ENCODE measurements around the gene HBEGF.

The HBEGF gene

GRCh38 chr5:140324617-140325241 lies 21.7 kb downstream of the HBEGF start:
- DNase-seq (ENCODE audit: low read depth), result no peak
- no peak overlapping the region for H3K4me3 ChIP-seq (ENCODE audit: low read length)
- TF ChIP-seq, protein P1, sequence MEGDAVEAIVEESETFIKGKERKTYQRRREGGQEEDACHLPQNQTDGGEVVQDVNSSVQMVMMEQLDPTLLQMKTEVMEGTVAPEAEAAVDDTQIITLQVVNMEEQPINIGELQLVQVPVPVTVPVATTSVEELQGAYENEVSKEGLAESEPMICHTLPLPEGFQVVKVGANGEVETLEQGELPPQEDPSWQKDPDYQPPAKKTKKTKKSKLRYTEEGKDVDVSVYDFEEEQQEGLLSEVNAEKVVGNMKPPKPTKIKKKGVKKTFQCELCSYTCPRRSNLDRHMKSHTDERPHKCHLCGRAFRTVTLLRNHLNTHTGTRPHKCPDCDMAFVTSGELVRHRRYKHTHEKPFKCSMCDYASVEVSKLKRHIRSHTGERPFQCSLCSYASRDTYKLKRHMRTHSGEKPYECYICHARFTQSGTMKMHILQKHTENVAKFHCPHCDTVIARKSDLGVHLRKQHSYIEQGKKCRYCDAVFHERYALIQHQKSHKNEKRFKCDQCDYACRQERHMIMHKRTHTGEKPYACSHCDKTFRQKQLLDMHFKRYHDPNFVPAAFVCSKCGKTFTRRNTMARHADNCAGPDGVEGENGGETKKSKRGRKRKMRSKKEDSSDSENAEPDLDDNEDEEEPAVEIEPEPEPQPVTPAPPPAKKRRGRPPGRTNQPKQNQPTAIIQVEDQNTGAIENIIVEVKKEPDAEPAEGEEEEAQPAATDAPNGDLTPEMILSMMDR (conservative IDR thresholded peaks at IDR 0.05; ENCODE audit: low read depth, low read length), result no peak

DNA sequence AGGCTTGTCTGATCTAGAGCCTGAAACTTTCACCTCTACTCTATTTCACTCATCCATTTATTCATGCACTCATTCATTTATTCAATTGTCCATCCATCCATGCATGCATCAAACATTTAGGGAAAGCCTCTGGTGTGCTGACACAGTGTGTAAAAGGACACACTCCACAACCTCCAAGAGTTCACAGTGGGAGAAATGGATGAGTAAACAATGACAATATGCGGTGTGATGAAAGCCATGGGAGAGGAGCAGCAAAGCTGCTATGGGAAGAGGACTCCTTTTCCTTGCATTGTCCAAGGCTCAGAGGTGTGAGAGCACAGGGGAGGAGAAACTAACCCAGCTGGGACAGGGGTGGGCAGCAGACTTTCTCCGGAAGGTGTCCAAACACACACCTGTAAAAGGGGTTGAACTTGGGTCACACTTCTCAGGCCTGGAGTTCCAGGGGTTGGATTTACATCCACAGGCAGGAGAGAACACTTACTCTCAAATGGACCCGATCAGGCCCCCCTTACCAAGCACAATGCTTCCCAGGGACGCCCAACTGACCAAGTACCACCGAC lies 22.3 kb downstream of the HBEGF start:
- H3K4me3 ChIP-seq (ENCODE audit: low read length), result no peak overlapping the region
- TF ChIP-seq, protein P1 (conservative IDR thresholded peaks at IDR 0.05; ENCODE audit: low read depth, low read length), result no peak
- DNase-seq (ENCODE audit: low read depth), result no peak

- peak; percentile 88 for DNase-seq (ENCODE audit: low read depth)
- H3K4me3 ChIP-seq (ENCODE audit: low read length), result peak overlapping the region; percentile 1
- TF ChIP-seq, protein P1 (conservative IDR thresholded peaks at IDR 0.05; ENCODE audit: low read depth, low read length), result no peak
These were observed 23.4 kb downstream of the HBEGF start for GRCh38 chr5:140322751-140323731.

DNA sequence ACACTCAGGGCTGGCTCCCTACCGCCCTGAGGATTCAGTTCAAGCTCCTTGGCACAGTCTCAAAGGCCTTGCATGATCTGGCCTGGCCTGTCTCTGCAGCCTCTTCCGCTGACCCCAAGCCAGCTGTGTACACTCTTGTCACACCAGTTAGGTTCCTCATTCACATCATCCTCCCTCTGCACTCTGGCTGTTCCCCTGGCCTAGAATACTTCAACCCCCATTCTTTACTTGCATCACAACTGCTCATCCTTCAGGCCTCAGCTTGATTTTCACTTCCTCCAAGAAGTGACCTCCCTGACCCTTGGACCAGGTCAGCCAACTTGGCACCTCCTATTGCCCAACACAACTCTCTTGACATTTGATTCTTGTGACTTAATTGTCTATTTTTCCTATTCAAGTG lies 24.6 kb downstream of the HBEGF start:
- no peak overlapping the region for H3K4me3 ChIP-seq (ENCODE audit: low read length)
- no peak for DNase-seq (ENCODE audit: low read depth)
- TF ChIP-seq, protein P1 (conservative IDR thresholded peaks at IDR 0.05; ENCODE audit: low read depth, low read length), result no peak

GRCh38 chr5:140319833-140320232 lies 26.6 kb downstream of the HBEGF start:
- TF ChIP-seq, protein P1 (conservative IDR thresholded peaks at IDR 0.05; ENCODE audit: low read depth, low read length), result no peak
- no peak for DNase-seq (ENCODE audit: low read depth)
- H3K4me3 ChIP-seq (ENCODE audit: low read length), result no peak overlapping the region

- DNase-seq (ENCODE audit: low read depth), result no peak
- no peak overlapping the region for H3K4me3 ChIP-seq (ENCODE audit: low read length)
- TF ChIP-seq, protein P1 (conservative IDR thresholded peaks at IDR 0.05; ENCODE audit: low read depth, low read length), result no peak
These were observed 27.6 kb downstream of the HBEGF start for GRCh38 chr5:140318792-140319191.
